ENCODE data around the gene ULK4.

- TF ChIP-seq POLR2A (IDR thresholded peaks at IDR 0.05; ENCODE audit: control extremely low read depth in 1 of 2, low read depth in 2 of 2, low read length in 2 of 2), result no peak
- no peak for TF ChIP-seq POLR2AphosphoS5 (IDR thresholded peaks at IDR 0.05; ENCODE audit: low read depth, low read length)
- no peak for TF ChIP-seq EZH2 (IDR thresholded peaks at IDR 0.05; ENCODE audit: low read depth, low read length, severe bottlenecking)
Observed at GRCh38 chr3:41710646-41711388, 251.1 kb downstream of the ULK4 start.

Data from H1 (cell line).